Fibroblast of skin of left quadriceps (primary cell): ENCODE measurements around the gene ZNF276.

ENCODE experiments used
- DNase-seq, 2 experiments: peaks; one replicate each; pipeline ENCODE4 v3.0.0-alpha.2; 2013; ENCODE audit warnings: low read depth in 2 of 2

ZNF276 gene

GRCh38 chr16:89711601-89712273 is 9.6 kb upstream of the ZNF276 start:
- DNase-seq: peak; percentile 36 to 42

DNA sequence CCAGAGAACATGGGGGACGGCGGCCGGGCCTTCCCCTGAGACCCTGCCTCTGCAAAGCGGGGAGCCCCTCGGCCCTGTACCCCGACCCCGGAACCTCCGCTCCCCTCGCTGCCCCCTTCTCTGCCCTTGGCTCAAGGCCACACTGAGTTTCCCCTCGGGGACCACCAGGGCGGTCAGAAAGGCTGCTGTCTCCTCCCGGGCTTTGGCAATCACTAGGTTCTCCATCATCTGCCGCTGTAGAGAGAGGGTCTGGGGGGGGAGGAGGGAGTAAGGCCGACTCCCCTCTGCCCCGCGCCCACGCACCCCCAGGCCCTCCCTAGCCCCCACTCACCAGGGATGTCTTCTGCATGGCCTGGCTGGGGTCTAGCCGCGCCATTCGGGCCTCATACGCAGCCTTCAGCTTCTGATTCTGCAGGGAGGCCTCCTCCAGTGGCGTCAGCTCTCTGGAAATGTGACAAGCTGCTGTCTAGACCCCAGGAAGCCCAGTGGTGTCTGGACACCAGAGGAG is 9.0 kb upstream of the ZNF276 start:
- no peak for DNase-seq

DNA sequence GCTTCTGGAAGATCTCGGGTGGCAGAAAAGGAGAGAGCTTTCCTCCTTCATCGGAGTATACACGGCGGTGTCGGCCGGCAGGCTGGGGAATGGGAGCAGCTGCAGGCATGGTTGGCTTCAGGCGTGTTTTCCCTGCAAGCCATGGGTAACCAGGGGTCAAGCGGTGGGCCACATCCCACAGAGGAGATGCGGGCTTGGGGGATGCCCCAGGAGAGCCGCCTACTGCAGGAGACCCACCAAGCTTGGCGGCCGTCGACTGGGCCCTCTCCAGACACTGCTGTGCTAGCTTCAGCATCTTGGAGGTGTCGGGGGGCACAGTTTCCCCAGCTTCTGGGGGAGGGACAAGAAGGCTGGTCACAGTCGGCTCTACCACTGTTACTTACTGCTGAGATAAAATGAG is 4.8 kb upstream of the ZNF276 start:
- no peak for DNase-seq

DNA sequence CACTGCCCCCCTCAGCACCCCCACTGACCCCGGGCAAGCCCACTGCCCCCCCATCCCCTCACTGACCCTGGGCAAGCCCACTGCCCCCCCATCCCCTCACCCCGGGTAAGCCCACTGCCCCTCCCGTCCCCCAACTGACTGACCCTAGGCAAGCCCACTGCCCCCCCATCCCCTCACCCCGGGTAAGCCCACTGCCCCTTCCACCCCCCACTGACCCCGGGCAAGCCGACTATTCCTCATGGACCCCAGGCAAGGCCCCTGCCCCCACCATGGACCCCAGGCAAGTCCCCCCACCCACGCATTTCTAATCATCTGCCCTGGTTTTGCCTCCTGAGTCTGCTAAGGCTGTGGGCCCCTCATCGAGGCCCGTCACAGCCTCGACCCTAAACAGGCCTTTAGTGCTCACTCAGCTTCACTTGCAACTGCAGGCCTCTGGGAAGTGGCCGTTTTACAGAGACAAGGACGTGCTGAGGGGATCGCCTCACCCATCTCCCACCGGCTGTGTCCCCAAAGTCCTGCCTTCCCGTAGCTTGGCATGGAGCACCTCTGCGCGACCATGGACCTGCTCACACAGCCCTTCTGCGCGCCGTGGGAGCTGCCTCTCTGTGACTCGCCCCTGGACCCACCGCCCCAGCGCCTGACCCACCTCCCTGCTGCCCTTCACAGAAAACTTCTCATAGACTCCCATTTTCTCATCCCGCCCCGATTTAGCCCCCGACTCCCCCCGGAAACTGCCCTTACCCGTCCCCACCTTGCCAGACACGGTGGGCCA is 4.2 kb upstream of the ZNF276 start:
- no peak for DNase-seq

GRCh38 chr16:89717688-89718505 is 3.4 kb upstream of the ZNF276 start:
- no peak for DNase-seq

- no peak for DNase-seq
Measured at GRCh38 chr16:89720551-89720812, 855 bp upstream of the ZNF276 start.

DNA sequence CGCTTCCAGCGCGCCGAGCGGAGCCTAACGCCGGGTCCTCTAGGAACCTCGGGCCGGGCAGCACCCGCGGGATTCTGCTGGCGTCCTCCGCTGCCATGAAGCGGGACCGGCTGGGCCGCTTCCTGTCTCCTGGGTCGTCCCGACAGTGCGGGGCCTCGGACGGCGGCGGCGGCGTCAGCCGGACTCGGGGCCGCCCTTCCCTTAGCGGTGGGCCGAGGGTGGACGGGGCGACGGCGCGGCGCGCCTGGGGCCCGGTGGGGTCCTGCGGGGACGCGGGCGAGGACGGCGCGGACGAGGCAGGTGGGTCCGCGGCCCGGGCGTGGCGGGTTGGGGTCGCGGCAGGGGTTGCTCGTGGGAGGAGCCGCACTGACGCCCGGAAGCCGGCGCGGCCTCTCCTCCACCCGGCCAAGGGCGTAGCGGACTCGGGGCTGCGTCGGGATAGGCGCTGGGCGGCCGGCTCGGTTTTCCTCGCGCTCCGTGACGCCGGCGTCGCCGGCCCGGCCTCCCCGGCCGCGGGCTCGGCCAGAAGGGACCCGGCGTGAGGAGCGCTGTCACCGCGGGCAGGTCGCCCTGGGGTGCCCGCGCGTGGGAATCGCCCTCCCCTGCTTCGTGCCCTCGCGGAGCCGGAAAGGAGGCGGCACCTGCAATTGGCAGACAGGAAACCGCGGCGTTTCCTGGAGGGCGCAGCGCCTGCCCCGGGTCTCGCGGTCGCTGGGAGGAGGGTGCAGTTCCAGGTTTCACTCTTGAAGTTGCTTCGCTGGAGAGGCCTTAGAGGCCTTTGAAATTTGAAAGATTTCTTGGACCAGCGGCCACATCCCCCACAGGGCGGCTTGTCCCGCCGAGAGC is 432 bp downstream of the ZNF276 start:
- DNase-seq: no peak

DNA sequence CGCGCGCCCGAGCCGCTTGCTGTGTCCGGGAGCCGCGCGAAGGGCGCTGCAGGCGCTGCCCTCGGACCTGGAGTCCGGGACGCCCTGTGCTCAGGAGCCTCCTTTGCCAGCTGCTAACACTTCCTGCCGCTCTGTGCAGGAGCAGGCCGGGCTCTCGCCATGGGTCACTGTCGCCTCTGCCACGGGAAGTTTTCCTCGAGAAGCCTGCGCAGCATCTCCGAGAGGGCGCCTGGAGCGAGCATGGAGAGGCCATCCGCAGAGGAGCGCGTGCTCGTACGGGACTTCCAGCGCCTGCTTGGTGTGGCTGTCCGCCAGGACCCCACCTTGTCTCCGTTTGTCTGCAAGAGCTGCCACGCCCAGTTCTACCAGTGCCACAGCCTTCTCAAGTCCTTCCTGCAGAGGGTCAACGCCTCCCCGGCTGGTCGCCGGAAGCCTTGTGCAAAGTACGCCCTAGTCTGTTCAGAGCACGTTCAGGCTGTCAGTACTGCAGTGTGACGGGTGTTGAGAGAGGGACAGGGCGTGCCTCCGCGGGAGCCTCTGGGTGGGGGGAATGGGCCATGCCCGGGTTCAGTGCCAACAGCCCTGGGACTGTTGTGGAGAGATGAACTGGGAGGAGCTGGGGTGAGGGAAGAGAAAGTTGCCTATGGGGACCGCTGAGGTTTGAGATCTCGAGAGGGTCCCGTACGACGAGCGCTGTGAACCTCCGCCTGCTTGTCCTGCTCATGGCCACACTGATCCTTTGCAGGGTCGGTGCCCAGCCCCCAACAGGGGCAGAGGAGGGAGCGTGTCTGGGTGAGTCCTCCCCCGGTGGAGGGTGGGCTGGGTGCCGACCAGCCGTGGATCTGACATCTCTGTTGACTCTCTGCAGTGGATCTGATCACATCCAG is 1.3 kb downstream of the ZNF276 start:
- no peak for DNase-seq

- DNase-seq: no peak
Measured at GRCh38 chr16:89723279-89724250, 2.2 kb downstream of the ZNF276 start.

DNA sequence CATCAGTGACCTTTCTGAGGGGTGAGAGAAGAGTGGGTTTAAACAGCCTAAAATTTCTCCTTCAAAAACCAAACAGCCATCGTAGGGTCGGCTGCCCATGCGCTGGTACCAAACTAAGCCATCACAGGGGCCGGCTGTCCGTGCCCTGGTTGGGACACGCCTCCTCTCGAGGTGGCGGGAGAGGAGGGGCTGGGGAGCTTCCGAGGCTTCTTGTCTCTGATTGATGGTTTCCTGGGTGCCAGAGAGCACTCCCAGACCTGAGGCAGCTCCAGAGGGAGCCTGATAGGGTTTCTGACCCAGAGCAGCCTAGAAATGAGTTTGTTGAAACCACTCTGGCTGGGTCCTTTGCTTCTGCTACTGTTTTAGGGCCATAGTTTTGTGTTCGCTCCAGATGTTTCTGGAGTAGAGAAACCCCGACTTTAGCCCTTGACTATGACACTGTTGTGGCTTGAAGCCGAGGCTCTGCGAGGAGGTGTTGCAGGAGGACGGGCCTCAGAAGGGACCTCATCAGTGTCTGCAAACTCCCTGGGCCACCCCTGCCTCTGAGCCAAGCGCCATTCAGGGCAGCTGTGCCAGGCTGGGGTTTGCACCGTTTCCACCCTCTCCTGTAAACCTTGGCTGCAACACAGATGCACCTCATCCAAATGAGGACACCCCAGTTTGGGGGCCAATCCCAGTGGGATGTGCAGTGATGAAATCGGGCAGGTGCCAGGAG is 6.2 kb downstream of the ZNF276 start:
- no peak for DNase-seq

DNA sequence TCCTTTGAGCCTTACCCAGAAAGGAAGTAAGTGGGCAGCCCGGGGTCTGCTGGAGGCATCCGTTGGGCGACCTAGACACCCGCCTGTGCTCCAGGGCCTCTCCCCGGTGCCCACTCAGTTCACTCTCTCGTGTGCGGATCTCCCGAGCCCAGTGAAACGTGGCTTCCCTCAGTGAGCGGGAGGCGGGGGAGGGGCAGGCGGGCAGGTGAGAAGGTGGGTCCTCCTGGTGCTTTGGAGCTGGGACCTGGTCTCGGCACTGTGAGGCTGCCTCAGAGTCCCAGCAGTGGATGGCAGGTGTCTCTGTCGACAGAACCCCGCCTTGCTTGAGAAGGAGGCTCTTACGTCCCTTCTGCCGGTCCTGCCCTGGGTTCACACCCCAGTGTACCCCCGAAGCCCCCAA is 8.0 kb downstream of the ZNF276 start:
- DNase-seq: no peak

DNA sequence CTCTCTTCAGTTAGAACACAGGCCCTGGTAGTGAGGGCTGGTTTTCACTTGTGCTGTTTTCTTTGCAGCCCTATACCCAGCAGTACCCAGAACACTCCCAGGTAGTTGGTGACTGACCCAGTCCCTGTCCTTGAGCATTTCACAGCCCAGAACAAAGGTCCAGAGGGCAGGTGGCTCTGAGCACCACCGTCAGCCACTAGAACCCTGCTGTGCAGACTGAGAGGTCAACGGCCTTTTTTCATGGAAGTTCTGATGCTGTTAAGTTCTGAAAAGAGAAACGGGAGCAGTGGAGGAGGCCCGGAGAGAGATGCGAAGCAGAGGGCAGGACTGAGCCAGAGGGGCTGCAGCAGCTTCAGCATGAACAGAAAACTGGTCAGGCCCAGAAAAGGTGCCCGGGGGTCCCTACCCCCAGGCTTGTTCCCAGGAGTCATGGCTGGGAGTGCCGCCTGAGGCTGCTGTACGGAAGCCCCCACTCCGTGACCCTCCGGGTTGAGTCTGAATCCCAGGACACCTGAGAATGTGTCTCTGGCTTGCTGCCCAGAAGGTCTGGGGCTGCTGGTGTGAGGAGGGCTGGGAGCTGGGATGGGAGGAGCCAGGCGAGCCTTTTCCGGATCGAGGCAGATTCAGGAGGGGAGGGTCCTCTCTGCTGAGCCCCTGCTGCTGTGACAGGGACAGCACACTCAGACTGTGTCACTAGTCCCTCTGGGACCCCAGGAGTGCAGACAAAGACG is 8.7 kb downstream of the ZNF276 start:
- no peak for DNase-seq

DNA sequence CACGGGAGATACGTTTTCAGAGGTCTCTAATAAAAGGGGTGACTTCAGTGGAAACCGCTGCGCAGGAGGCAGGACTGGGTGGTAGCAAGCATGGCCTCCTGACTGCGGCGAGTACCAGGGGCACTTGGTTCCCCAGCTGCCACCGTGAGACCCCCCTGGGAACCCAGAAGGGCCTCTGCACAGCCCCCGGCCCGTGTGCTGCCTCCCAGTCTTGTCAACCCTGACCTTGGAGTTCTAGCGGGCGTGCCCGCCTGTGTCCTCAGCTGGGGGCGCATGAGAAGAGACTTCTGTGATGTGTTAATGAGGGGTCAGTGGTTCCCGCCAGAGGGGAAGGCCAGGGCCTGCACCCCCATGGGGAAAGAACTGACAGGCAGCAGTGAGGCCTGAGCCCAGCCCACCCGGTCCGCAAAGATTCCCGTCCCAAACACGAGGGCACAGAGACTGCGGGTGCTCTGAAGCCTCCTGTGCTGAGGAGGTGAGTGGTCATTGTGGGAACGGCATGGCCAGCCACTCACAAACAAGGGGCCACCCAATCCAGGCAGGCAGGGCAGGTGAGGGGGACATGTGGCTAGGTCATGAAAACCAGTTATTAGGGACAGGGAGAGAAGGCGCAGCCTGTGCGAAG is 9.4 kb downstream of the ZNF276 start:
- DNase-seq: no peak

DNA sequence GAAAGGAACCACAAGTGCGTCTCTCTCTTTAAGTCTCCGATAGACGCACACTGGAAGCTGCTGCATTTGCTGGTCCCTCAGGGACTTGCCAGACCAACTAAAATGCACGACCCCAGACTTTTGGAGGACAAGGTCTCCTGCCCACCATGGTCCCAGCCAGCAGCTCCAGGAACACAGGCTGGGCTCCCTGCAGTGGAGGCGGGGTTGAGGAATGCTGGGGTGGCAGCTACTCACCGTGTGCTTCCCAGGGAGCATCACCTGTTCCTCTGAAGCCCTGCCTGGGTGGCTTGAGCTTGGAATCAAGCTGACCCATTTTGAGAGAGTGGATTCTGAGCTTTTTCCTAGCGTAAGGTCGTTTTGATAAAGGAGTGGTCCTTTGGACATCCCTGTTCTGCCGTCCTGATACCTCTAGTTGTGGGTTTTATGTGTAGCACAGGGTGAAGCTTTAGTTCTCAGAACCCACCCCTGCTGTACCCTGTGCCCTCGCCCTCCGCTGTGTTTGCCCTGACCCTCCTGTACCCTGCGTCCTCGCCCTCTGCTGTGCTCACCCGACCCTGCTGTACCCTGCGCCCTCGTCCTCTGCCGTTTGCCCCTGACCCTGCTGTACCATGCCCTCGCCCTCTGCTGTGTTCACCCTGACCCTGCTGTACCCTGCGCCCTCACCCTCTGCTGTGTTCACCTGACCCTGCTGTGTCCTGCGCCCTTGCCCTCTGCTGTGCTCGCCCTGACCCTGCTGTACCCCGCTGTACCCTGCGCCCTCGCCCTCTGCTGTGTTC is 11.0 kb downstream of the ZNF276 start:
- no peak for DNase-seq

- no peak for DNase-seq
Measured at GRCh38 chr16:89732918-89733242, 11.5 kb downstream of the ZNF276 start.

- DNase-seq: no peak
Measured at GRCh38 chr16:89733322-89733721, 12.0 kb downstream of the ZNF276 start.

GRCh38 chr16:89733792-89734191 is 12.5 kb downstream of the ZNF276 start:
- no peak for DNase-seq
